Measurements from ENCODE around the gene PRCP.

PRCP gene

DNA sequence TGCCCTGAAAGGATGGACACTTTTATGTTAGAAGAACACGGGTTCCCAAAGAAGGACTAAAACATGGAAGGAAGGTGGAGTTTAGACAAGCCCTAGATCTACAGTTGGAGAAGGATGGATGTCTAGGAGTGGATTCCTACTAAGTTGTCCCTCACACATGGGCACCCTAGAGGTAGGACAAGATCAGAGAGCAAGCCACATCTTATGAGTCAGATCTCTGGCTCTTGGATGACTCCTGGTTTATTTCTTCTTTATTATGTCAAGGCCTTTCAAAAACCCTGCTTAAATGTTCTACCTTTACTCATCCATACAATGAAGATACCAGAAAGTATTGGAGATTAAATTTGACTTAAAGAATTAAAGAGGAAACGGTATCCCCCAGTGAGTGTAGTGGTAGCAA is 34.4 kb downstream of the PRCP start:
- TF ChIP-seq CTCF (IDR thresholded peaks at IDR 0.05; ENCODE audit: extremely low read depth, insufficient read depth, missing control alignments): no peak
- DNase-seq (ENCODE audit: low spot score): no peak
- in situ Hi-C loops (cut with MboI; ENCODE audit: low pct_unique_long_range_greater_than_20kb, low sequenced_read_pairs, unreplicated experiment): no loop called here

DNA sequence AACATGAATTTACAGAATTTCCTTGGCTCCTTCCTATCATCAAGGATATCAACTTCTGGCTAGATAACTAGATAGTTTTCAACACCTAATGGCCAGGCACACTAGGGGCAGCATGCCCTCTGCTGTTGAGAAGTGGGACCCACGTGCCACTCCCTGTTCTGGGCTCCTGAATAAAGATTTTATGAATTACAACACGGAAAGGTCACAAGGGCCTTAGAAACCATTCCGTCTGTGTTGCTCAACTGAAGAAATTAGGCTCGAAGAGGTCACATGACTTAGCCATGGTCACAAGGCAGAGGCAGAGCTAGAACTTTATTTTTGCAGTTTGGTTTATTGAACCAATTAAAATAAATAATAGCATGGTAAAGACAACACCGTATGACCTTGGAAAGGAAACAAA is 36.0 kb downstream of the PRCP start:
- in situ Hi-C loops (cut with MboI; ENCODE audit: low pct_unique_long_range_greater_than_20kb, low sequenced_read_pairs, unreplicated experiment): no loop called here
- peak; percentile 30 for DNase-seq (ENCODE audit: low spot score)
- TF ChIP-seq CTCF (IDR thresholded peaks at IDR 0.05; ENCODE audit: extremely low read depth, insufficient read depth, missing control alignments): peak; percentile 62

- DNase-seq (ENCODE audit: low spot score): no peak
- no peak for TF ChIP-seq CTCF (IDR thresholded peaks at IDR 0.05; ENCODE audit: extremely low read depth, insufficient read depth, missing control alignments)
- in situ Hi-C loops (cut with MboI; ENCODE audit: low pct_unique_long_range_greater_than_20kb, low sequenced_read_pairs, unreplicated experiment): no loop called here
Measured at GRCh38 chr11:82863209-82863608, 37.0 kb downstream of the PRCP start.

- DNase-seq (ENCODE audit: low spot score): no peak
- in situ Hi-C loops (cut with MboI; ENCODE audit: low pct_unique_long_range_greater_than_20kb, low sequenced_read_pairs, unreplicated experiment): no loop called here
- no peak for TF ChIP-seq CTCF (IDR thresholded peaks at IDR 0.05; ENCODE audit: extremely low read depth, insufficient read depth, missing control alignments)
Measured at GRCh38 chr11:82862379-82862778, 37.9 kb downstream of the PRCP start.

DNA sequence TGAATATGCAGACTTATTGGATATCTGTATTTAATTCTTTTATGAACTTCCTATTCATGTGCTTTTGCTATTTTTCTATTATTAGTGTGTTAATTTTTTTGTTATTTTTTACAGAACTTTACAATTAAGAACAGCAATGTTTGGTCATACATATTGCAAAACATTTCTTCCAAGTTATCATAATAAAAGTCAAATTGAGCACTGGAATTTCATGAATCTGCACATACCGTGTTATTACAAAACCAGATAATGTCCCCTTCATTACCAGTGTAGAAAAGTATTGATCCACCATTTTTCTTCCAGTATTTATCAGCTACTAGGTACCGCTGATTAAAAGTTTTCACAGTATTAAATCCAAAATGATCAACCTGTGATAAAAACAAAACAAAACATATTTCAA is 40.5 kb downstream of the PRCP start:
- TF ChIP-seq CTCF (IDR thresholded peaks at IDR 0.05; ENCODE audit: extremely low read depth, insufficient read depth, missing control alignments): no peak
- DNase-seq (ENCODE audit: low spot score): no peak
- in situ Hi-C loops (cut with MboI; ENCODE audit: low pct_unique_long_range_greater_than_20kb, low sequenced_read_pairs, unreplicated experiment): no loop called here

- DNase-seq (ENCODE audit: low spot score): no peak
- in situ Hi-C loops (cut with MboI; ENCODE audit: low pct_unique_long_range_greater_than_20kb, low sequenced_read_pairs, unreplicated experiment): no loop called here
- no peak for TF ChIP-seq CTCF (IDR thresholded peaks at IDR 0.05; ENCODE audit: extremely low read depth, insufficient read depth, missing control alignments)
Measured at GRCh38 chr11:82858556-82859091, 41.6 kb downstream of the PRCP start.

DNA sequence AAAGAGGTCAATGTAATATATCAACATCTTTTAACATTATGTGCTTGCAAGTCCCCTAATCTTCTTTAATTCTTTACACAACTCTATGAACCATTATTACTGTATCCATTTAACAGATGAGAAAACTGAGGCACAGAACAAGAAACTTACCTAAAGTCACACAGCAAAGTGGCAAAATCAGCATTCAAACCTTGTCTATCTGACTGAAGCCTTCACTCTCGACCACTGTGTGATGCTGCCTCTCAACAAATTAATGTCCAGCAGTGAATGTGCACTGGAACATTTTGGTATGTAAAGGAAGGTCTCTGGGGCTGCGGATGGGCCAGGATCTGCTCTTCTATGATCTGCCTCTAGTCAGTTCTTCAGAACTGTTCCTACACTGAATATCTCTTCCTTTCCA is 42.1 kb downstream of the PRCP start:
- no peak for DNase-seq (ENCODE audit: low spot score)
- in situ Hi-C loops (cut with MboI; ENCODE audit: low pct_unique_long_range_greater_than_20kb, low sequenced_read_pairs, unreplicated experiment): no loop called here
- TF ChIP-seq CTCF (IDR thresholded peaks at IDR 0.05; ENCODE audit: extremely low read depth, insufficient read depth, missing control alignments): no peak

Measured in GM13977 (cell line).